Activated naive CD8-positive, alpha-beta T cell (primary cell): ENCODE measurements around the gene PAX5.

Experiments used
- H3K27ac Mint-ChIP-seq: one replicate; pipeline ENCODE4 v1.8.0; 2021; ENCODE audit warnings: mixed read lengths
- H3K27me3 Mint-ChIP-seq: one replicate; pipeline ENCODE4 v1.8.0; 2021; ENCODE audit warnings: mixed read lengths
- H3K36me3 Mint-ChIP-seq: one replicate; pipeline ENCODE4 v1.8.0; 2021; ENCODE audit warnings: mixed read lengths
- H3K4me1 Mint-ChIP-seq: one replicate; pipeline ENCODE4 v1.8.0; 2021; ENCODE audit warnings: low read depth, mixed read lengths
- H3K4me3 Mint-ChIP-seq: one replicate; pipeline ENCODE4 v1.8.0; 2021; ENCODE audit warnings: mild to moderate bottlenecking, mixed read lengths
- H3K9me3 Mint-ChIP-seq: one replicate; pipeline ENCODE4 v1.8.0; 2021; ENCODE audit warnings: low read depth, mixed read lengths

PAX5 gene

DNA sequence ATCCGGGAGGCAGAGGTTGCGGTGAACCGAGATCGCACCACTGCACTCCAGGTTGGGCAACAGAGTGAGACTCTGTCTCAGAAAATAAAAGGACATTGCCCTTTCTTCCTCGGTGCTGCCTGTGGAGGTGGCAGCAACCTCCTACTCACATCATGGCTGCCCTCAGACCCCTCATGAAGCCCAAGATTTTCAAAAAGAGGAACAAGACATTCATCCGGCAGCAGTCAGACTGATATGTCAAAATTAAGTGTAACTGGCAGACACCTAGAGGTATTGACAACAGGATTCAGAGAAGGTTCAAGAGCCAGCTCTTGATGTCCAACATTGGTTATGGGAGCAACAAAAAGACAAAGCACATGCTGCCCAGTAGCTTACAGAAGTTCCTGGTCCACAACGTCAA is 12.6 kb upstream of the PAX5 start:
- Mint-ChIP-seq H3K9me3 (no peaks in the 10 kb centered on the region), H3K36me3 (no peaks in the 10 kb centered on the region), H3K27me3 (peaks cover 27% of the 10 kb centered on the region), H3K4me3 (no peak overlapping the region), H3K4me1 (no peaks in the 10 kb centered on the region), H3K27ac (no peak overlapping the region)

- Mint-ChIP-seq H3K27me3 (peaks cover 46% of the 10 kb centered on the region), H3K9me3 (no peaks in the 10 kb centered on the region), H3K27ac (no peak overlapping the region), H3K36me3 (no peaks in the 10 kb centered on the region), H3K4me1 (peaks cover 6% of the 10 kb centered on the region), H3K4me3 (no peak overlapping the region)
These were observed 8.4 kb upstream of the PAX5 start for GRCh38 chr9:37042421-37042820.

GRCh38 chr9:37040508-37041127 is 6.5 kb upstream of the PAX5 start:
- H3K9me3 Mint-ChIP-seq: no peaks in the 10 kb centered on the region
- peaks cover 54% of the 10 kb centered on the region for H3K27me3 Mint-ChIP-seq
- peaks cover 2% of the 10 kb centered on the region for H3K36me3 Mint-ChIP-seq
- H3K27ac Mint-ChIP-seq: no peak overlapping the region
- no peak overlapping the region for H3K4me3 Mint-ChIP-seq
- peaks cover 19% of the 10 kb centered on the region for H3K4me1 Mint-ChIP-seq

GRCh38 chr9:37038943-37039464 is 4.9 kb upstream of the PAX5 start:
- Mint-ChIP-seq H3K36me3 (peaks cover 2% of the 10 kb centered on the region), H3K4me3 (no peak overlapping the region), H3K27me3 (peaks cover 48% of the 10 kb centered on the region), H3K27ac (no peak overlapping the region), H3K9me3 (no peaks in the 10 kb centered on the region), H3K4me1 (peaks cover 28% of the 10 kb centered on the region)

GRCh38 chr9:37038302-37038942 is 4.4 kb upstream of the PAX5 start:
- Mint-ChIP-seq H3K27ac (no peak overlapping the region), H3K4me3 (peak overlapping the region; percentile 77), H3K4me1 (peaks cover 32% of the 10 kb centered on the region), H3K9me3 (no peaks in the 10 kb centered on the region), H3K36me3 (peaks cover 2% of the 10 kb centered on the region), H3K27me3 (peaks cover 45% of the 10 kb centered on the region)

DNA sequence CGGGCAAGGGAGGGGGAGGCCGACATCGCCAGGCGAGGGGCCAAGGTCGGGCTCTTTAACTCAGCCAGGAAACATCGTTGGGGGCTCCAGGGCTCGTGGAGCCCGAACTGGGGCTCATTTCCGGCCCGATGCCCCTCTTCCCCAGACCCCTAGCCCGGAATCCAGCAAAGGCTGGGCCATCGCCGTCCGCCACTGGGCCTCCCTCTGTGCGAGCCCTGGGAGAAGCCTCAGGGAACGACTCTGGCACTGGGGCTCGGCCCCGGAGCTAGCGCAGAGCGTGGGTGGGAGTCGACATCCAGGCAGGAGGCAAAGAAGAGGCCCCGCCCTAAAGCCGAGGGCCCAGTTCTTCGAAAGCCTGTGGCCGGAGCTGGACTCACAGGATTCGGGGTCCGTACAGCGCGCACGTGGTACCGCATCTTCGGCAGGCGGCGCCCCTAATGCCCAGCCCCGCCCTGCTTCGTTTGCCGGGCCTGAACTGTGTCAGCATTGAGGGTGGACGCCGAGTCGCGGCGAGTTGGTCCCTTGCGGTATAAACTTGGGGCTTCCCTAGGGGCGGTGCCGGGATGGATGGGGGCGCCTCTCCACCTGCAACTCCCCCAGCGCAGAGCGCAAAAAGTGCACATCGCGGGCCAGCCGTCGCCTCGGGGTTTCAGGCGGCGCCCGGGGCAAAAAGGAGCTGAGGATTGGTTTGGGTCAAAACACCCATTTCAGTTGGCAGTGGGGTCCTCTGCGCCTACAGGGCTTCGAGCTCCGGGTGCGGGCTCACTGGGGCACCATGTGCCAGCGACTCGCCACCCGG is 3.6 kb upstream of the PAX5 start:
- Mint-ChIP-seq H3K4me1 (peaks cover 33% of the 10 kb centered on the region), H3K9me3 (no peaks in the 10 kb centered on the region), H3K4me3 (peak overlapping the region; percentile 83), H3K27me3 (peaks cover 47% of the 10 kb centered on the region), H3K27ac (no peak overlapping the region), H3K36me3 (peaks cover 2% of the 10 kb centered on the region)

DNA sequence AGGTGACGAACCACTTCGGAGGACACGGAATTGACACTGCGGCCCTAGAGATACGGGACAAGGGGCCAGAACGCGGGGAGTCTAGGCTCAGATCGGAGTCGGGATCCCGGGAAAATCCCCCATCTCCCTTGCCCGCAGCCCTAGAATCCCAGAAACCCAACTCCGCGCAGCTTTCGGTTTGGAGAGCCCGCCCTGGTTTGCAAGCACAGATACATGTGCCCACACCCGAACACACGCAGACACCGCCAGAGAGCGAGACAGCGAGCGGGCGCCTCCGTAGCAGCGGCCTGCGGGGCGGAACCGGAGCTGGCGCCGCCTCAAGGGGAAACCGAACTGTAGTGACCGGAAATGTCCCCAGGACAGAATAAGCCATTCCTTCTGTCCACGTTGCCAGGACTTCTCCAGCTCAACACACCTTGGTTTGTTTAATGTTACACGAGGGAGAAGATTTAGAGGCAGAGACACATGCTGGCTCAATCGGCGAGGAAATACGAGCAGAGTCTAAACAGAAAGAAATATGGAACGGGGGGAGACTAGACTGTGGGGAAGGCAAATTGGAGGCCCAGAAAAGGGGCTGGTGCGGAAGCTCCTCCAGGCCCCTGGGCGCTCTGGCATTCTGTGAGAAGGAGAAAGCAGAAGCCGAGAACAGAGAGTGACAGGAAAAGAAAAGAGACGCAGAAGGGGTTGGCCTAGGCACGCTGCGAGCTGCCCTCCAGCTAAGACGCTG is 2.9 kb upstream of the PAX5 start:
- Mint-ChIP-seq H3K4me1 (peaks cover 33% of the 10 kb centered on the region), H3K4me3 (peak overlapping the region; percentile 83), H3K27ac (peak overlapping the region; percentile 68), H3K27me3 (peaks cover 48% of the 10 kb centered on the region), H3K36me3 (peaks cover 2% of the 10 kb centered on the region), H3K9me3 (no peaks in the 10 kb centered on the region)

DNA sequence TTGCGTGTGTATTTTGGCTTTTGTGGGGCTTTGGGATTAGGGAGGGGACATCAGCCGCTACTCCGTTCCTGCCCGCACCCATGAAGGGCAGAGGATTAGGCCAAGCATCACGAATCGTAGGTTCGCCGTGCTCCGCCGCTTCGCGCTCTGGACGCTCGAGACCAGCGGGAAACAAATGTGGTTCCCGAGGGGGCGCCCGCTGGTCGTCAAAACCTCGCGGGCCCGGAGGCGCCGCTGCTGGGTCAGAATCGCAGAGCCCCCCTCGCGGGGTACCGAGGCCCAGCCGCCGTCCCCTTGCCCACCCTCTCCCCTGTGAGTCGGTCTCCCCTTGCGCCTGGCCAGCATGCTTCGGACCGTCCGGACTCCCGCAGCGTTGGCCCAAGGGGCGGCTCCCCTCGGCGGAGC is 2.3 kb upstream of the PAX5 start:
- peaks cover 33% of the 10 kb centered on the region for H3K4me1 Mint-ChIP-seq
- peaks cover 2% of the 10 kb centered on the region for H3K36me3 Mint-ChIP-seq
- no peak overlapping the region for H3K27ac Mint-ChIP-seq
- H3K27me3 Mint-ChIP-seq: peaks cover 50% of the 10 kb centered on the region
- no peaks in the 10 kb centered on the region for H3K9me3 Mint-ChIP-seq
- H3K4me3 Mint-ChIP-seq: peak overlapping the region; percentile 83

DNA sequence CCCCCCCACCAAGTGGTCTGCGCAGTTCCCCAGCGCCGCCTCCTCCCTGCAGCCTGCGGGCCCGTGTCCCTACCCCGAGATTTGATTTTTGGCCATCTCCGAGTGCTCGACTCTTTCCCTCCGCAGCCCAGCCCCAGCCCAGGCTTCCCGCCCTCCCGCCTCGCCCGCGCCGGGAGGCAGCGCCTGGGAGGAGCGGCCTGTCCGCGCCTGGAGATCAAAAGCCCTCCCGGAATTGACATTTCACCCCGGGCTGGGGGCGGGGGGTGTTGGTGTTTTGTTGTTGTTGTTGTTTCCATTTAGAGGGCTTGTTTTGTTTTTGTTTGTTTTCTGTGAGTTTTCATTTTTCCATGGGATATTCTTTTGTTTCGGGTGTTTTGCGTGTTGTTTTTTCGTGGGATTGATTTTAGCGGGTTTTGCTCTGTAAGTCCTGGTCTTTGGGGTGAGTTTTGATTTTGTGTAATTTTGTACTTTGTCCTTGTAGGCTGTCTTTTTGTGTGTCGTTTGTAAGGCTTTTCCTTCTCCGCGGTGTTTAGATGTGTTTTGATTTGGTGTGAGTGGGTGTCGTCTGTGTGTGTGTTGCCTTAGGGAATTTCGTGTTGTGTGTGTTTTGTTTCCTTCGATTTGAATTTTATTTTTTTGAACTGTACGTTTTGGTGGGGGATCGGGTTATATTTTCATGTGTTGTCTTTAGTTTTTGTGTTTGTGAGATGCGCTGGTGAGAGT is 1.7 kb upstream of the PAX5 start:
- Mint-ChIP-seq H3K4me1 (peaks cover 33% of the 10 kb centered on the region), H3K27ac (peak overlapping the region; percentile 36), H3K27me3 (peaks cover 49% of the 10 kb centered on the region), H3K4me3 (peak overlapping the region; percentile 83), H3K9me3 (no peaks in the 10 kb centered on the region), H3K36me3 (peaks cover 2% of the 10 kb centered on the region)

DNA sequence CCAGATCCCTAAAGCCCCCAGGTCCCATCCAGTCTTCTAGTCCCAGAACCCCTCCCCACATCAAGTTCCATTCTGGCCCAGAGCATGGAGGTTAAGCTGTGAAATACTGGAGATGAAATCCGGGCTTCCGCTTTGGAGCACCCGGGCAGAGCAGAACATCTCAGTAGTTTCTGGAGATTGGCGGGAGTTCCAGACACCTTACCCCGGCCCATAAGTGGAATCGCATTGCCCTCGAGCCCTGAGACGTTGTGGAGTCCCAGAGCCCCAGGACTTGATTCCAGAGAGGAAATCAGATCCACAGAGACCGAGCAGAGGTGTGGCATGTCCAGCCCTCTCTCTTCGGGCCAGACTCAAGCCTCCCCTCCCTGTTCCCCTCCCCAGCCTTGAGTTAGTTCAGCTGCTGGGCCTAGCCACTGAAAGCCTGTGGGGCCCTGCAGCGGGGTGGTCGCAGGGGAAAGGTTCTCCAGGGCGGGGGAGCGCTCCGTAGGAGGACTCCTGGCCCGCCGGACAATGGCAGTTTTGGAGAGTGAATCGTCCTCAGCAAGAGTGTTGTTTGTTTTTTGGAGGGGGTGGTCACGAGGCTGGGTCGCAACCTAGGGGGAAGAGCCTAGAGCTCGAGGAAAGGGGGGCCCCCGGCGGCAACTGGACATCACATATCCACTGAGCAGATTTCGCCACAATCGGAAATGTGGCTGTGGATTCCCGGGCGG is 1.0 kb upstream of the PAX5 start:
- H3K9me3 Mint-ChIP-seq: no peaks in the 10 kb centered on the region
- H3K27ac Mint-ChIP-seq: no peak overlapping the region
- peaks cover 52% of the 10 kb centered on the region for H3K27me3 Mint-ChIP-seq
- H3K4me1 Mint-ChIP-seq: peaks cover 40% of the 10 kb centered on the region
- H3K36me3 Mint-ChIP-seq: peaks cover 2% of the 10 kb centered on the region
- H3K4me3 Mint-ChIP-seq: peak overlapping the region; percentile 77

DNA sequence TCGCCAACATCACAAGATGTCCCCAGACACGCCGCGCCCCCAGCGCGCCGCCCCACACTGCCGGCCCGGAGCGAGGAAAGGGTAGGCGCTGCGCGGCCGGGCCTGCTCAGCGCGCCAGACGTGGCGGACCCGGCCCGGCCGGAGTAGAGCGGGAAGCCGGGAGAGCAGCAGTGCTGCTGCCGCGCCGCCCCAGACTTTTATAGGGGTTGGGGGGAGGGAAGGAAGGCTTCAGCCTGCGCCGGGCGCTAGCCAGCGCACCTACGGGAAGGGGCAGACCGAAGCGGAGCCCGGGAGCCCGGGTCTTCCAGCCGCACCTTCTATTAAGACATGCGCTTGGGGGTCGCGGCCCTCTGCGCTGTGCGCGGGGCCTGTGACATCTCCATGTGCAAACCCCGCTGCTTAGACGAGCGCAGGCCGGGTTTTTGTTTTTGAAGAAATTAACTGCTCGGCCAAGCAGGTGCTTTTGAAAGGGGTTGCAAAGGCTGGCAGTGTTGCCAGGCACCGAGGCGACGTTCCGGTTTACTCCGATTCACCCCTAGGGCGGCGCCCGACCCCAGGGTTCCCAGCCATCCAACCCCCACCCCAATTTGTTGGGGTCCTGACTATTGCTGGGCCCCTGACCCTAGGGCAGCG is 353 bp upstream of the PAX5 start:
- Mint-ChIP-seq H3K27me3 (peaks cover 49% of the 10 kb centered on the region), H3K9me3 (no peaks in the 10 kb centered on the region), H3K36me3 (peaks cover 2% of the 10 kb centered on the region), H3K4me1 (peaks cover 43% of the 10 kb centered on the region), H3K27ac (no peak overlapping the region), H3K4me3 (peak overlapping the region; percentile 77)

DNA sequence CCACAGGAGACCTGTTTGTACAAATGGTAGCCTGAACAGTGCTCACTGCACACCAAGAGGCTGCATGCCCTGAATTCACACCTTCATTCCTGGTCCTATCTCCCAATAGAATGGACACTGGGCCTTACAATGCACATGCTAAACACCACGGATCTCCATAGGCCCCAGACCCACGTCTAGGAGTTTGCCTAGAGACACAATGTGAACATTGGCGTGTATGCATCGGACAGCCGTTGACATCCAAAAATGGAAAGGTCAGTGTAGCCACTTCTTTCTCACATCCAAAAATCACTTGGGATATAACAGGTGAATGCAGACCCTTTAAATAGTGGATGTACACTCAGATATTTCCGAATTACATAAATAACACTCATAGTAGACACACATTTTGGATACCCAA is 927 bp downstream of the PAX5 start:
- Mint-ChIP-seq H3K36me3 (peaks cover 2% of the 10 kb centered on the region), H3K27ac (no peak overlapping the region), H3K9me3 (no peaks in the 10 kb centered on the region), H3K4me3 (peak overlapping the region; percentile 52), H3K27me3 (peaks cover 42% of the 10 kb centered on the region), H3K4me1 (peaks cover 44% of the 10 kb centered on the region)

DNA sequence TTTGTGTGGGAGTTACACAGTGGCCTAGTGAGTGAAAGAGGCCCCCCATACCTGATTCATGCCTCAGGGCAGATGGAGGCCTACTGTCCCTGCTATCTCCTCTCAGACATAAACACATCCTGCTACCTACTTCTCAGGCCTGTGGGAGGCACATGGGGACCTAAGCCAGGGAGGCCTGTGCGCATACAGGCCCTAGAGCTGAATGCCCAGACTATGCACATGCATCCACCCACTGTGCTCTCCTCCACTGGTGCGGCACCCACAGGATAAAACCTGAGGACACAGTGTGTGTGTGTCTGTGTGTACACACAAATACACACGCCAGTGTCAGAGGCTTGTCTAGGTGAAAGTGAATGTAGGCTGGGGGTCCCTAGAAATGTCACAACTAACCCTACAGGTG is 1.4 kb downstream of the PAX5 start:
- Mint-ChIP-seq H3K27ac (no peak overlapping the region), H3K9me3 (no peaks in the 10 kb centered on the region), H3K4me1 (peaks cover 45% of the 10 kb centered on the region)

More for the DNA sequence above, 1.4 kb downstream of the PAX5 start:
- peaks cover 44% of the 10 kb centered on the region for H3K27me3 Mint-ChIP-seq
- no peak overlapping the region for H3K4me3 Mint-ChIP-seq
- peaks cover 2% of the 10 kb centered on the region for H3K36me3 Mint-ChIP-seq
